NK-92 treated with Interleukin-12 subunit alpha and Interleukin-12 subunit beta, amount 100 ng/mL, for 24 hours (cell line): ENCODE data around the gene SLFN11.
A peak's percentile ranks its signal among the peaks of the same experiment; 100 is the strongest.
"Not testable (repeated sequence)": the region's sequence is repeated elsewhere in the genome, so short reads cannot be mapped to it uniquely, and the experiment has no call there.

Experiments used
- DNase-seq: peaks from one replicate; lab custom pipeline; 2025; lab: John Stamatoyannopoulos, UW

The SLFN11 gene

DNA sequence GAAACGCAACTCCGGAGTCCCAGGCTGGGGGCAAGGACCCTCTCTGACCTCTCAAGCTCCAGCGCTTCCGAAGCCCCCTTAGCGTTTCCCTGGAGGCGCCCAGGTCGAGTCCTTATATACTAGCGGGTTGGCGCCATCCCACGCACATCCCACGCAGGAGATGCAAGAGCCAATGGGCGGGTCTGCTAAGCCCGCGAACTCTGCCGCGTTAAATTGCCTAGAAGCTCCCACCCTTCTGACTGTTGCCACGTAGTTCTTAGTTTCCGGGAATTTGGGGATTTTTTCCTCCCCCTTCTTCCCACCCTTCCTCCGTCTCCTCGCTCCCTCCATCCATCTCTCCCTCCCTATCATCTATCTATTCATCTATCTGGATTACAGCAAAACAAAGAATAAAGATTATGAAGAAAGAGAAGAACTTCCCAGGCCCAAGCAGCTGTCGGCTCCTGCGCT lies at the start of gene SLFN11:
TSS of gene SLFN11 (minus strand) at position 88 of the 450 bp plus-strand sequence. CDS start 9,814 bp downstream, outside the sequence.
- peak; percentile 85 for DNase-seq

- DNase-seq, result not testable (repeated sequence)
Observed at GRCh38 chr17:35421069-35421468, 47.6 kb upstream of the SLFN11 start.

- DNase-seq, result no peak
Observed at GRCh38 chr17:35416659-35417058, 43.2 kb upstream of the SLFN11 start.

DNA sequence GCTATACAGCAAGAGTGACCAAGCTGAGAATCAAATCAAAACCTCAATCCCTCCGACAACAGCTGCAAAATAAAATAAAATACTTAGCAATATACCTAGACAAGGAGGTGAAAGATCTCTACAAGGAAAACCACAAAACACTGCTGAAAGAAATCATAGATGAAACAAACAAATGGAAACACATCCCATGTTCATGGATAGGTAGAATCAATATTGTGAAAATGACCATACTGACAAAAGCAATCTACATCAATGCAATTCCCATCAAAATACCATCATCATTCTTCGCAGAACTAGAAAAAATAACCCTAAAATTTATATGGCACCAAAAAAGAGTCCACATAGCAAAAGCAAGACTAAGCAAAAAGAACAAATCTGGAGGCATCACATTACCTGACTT lies 41.3 kb upstream of the SLFN11 start:
- not testable (repeated sequence) for DNase-seq

DNA sequence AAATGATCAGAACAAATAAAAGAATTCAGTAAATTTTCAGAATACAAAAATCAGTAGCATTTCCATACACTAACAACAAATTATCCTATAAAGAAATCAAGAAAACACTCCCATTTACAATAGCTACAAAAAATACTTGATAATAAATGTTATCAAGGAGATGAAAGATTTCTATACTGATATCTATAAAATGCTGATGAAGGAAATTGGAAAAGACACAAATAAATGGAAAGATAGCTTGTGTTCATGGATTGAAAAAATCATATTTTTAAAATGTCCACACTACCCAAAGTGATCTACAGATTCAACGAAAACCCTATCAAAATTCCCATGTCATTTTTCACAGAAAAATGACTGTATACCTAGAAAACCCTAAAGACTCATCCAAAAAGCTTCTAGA lies 40.8 kb upstream of the SLFN11 start:
- DNase-seq, result no peak

- no peak for DNase-seq
Observed at GRCh38 chr17:35407531-35407930, 34.1 kb upstream of the SLFN11 start.

GRCh38 chr17:35406568-35406967 lies 33.1 kb upstream of the SLFN11 start:
- no peak for DNase-seq

DNA sequence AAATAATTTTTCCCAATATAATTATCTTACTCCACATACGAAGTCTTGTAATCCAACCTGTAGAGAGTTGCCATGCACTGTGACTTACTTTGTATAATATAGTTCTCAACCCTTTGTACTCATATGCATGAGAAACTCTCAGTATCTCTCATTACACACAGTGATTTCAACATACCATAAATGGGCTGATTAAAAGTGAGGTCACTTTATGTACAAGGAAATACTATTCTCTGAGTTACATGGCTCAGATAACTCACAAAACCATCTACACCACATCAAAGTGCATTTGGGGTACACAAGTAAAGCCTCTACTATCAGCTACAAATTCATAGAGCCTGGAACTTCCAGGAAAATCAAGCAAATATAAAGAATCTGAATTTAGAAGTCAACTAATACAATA lies 30.9 kb upstream of the SLFN11 start:
- DNase-seq, result no peak

- DNase-seq, result not testable (repeated sequence)
Observed at GRCh38 chr17:35393783-35394182, 20.4 kb upstream of the SLFN11 start.

DNA sequence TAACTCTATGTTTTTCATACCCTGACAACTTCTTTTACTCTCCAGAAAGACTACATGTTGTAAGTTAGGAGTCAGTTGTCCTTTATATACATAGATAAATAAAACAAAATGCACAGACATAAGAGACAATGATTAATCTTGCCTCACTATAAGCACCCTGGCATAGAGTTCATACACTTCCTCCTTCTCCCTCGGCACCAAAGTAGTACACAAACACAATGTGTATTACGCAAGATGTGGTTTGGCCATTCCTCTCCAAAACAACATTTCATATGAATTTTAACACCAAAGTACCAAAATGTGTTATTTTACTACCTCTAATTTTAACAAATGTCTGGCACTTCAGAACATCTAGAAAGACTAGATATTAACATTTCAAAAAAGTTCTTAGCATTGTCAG lies 17.2 kb upstream of the SLFN11 start:
- no peak for DNase-seq

GRCh38 chr17:35390156-35390555 lies 16.7 kb upstream of the SLFN11 start:
- no peak for DNase-seq

- DNase-seq, result no peak
Observed at GRCh38 chr17:35387496-35387895, 14.1 kb upstream of the SLFN11 start.

DNA sequence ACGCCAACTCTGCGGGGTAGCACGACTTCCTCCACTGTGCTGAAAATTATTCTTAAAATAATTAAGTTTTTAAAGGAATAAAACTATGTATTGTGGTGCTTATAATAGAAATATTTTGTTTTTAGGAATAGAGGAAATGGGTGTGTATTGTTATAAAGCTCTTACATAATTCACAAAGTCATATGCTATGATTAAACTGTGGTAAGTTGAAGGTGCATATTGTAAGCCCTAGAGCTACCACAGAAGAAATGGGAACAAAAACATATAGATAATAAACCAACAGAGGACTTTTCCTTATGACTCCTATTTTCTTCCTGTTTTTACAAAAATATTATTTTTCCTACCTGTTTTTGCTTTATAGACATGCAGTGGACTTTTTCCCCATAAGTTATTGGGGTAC lies 4.3 kb upstream of the SLFN11 start:
- DNase-seq, result no peak

DNA sequence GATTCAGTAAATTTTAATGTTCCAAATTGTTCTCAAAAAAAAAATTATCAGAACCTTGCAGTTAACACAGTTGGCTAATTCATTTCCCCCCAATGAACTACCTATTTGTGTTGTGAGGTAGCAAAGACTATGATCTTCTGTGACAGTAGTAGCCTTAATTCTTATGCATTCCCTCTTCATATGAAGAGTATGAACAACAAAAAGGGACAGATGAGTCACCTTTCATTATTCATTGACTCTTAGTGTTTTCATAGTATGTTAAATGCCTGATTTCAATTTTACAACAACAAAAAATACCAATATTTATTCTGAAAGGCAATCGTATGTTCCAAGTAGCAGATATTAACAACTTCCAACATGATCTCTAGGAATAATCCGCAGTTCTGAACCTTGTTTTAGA lies 3.6 kb upstream of the SLFN11 start:
- DNase-seq, result no peak

DNA sequence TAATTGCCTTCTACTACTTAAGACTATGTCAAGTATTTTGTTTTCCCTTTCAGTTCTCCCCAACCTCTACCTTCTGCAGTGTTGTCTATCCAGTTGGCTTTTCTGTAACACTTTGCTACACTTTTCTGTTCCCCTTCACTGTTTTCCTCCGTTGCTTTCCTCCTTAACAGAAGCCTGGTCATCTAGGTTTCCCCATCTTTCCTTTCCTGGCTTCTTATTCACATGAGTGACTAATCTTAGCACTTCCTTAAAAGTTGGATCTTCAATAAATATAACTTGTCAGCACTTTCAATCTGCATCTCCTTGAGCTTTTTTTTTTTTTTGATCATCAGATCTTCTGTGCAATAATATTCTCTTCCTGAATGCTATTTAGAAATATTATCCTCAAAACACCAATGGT lies 2.8 kb upstream of the SLFN11 start:
- DNase-seq, result no peak

DNA sequence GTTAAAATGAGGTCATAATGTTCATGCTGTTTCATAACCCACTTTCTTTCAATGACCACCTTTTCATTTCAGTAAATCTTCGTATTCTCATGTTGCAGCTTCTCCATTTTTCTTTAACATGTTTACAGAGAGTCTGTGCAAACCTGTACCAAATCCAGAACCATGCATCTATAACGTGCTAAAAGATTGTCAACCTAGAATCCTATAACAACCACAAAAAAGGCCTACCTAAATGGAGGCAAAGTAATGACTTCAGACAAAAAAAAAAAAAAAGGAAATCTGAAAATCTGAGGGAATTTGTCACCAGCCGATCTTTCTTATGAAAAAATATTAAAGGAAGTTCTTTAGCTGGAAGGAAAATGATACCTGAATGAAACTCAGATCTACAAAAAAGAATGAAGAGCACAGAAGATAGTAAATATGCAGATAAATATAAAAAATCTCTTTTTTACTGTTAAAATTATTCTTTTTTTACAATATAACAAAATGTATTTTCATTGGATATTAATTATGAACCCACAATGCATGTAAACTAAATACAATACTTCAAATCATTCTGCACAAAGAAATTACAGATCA lies 1.4 kb upstream of the SLFN11 start:
- DNase-seq, result no peak

GRCh38 chr17:35373984-35374765 lies 754 bp upstream of the SLFN11 start:
- DNase-seq, result peak; percentile 60

DNA sequence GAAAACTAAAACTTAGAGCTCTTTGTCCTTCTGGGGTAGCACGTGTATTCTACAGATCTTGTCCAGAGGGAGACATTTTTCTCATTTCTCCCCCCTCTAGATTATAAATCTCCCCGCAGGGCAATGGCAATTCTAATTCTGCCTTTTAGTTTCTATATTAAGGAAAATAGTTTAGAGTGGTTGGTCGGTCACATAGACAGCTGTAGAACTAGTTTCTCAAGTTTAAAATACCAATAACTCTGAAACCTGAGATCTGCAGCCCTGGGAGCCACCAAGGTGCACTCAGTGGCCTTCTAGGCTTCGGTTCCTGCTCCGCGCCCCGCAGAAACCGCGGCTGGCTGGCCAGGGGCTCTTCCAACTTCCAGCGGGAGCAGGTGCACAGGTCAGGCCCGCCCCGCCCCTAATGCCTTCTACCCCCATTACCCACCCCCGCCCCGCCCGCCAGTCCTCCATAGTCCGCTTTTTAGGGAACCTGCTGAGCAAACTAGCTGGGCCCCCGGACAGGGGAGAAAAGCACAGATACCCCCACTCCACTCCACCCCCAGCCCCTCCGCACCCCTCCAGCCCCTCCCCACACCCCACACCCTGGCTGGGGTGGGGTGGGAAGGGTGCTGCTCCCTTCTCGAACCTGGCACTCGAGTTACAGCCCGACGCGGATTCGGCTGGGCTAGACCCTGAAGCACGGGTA lies 431 bp downstream of the SLFN11 start:
- peak; percentile 67 for DNase-seq

DNA sequence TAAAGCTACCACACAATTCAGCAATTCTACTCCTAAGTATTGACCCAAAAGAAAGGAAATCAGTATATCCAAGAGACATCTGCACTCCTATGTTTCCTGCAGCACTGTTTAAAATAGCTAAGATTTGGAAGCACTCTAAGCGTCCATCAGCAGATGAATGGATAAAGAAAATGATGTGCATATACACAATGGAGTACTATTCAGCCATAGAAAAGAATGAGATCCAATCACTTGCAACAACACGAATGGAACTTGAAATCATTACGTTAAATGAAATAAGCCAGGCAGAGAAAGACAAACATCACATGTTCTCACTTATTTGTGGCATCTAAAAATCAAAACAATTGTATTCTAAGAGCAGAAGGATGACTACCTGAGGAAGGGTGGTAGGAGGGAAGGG lies 1.5 kb downstream of the SLFN11 start:
- no peak for DNase-seq

DNA sequence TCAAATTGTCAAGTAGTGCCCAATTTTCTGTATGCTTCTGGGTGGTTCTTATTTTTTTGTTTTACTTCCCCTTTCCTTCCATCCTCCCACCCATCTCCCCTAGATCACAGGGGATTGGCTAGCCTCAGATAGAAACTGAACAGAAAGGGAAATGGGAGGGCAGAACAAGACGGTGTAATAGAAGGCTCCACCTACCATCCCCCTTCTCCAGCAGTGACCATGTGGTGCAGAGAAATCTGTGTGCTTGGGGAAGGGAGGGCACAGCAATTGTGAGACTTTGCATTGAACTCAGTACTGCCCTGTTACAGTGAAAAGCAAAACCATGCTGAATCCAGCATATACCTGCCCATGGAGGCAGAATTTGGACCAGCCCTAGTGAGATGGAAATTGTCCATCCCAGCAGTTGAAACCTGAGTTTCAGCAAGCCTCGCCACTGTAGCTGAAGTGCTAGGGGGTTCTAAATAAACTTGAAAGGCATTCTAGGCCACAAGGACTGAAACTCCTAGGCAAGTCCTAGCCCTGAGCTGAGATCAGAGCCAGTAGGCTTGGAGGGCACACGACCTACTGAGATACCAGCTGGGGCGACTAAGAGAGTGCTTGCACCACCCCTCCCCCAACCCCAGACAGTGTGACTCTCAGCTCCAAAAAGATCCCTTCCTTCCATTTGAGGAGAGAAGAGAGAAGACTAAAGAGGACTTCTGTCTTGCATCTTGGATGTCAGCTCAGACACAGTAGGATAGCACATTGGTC lies 5.2 kb downstream of the SLFN11 start:
- no peak for DNase-seq

DNA sequence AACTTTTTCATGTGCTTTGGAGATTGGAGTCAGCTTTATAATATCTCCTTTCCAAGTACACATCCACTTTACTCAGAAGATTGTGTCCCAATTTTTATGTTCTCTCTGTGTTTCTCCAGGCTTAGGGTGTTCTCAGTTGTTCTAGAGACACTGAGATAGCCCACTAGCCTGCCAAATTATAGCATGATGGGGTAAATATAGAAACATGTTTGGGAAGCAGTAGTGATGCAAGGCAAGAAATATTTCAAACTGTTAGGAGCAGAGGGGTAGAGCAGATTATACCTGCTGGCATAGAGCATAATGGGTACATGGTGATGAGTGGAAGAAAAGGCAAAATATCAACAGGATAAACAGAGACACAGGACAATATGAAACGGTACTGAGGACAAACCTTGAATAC lies 12.4 kb downstream of the SLFN11 start:
- DNase-seq, result no peak

GRCh38 chr17:35359398-35359797 lies 14.0 kb downstream of the SLFN11 start:
- DNase-seq, result no peak
